ENCODE measurements around the gene WIZ. TPM values are rescaled to one million over a fixed set of nuclear protein-coding genes. Genes with fewer than 3 reads are reported as not detected.
"Not testable (repeated sequence)": the region's sequence is repeated elsewhere in the genome, so short reads cannot be mapped to it uniquely, and the experiment has no call there.

WIZ gene
- total RNA-seq, 4 donors from 2014 or later, result 39.1 to 44.9 (median 41.0) TPM

DNA sequence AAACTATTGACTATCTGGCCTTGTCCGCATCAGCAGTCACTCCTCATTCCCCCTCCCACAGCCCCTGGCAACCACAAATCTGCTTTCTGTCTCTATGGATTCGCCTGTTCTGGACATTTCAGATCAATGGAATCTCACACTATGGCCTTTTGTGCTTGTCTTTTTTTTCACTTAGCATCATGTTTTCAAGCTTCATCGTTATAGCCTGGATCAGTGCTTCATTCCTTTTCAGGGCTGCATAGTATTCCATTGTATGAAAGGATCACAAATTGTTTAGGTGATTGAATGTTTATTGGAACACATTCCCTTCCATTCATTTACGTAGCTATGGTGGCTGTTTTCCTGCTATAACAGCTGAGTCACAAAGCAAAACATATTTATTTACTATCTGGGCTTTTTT is 37.3 kb upstream of the WIZ start:
- Histone ChIP-seq H3K27me3 (no peaks in the 10 kb centered on the region), H3K4me3 (no peak overlapping the region), H3K36me3 (no peaks in the 10 kb centered on the region), H3K27ac (no peak overlapping the region), H3K4me1 (no peaks in the 10 kb centered on the region), H3K9me3 (no peaks in the 10 kb centered on the region)
- TF ChIP-seq, protein P1, sequence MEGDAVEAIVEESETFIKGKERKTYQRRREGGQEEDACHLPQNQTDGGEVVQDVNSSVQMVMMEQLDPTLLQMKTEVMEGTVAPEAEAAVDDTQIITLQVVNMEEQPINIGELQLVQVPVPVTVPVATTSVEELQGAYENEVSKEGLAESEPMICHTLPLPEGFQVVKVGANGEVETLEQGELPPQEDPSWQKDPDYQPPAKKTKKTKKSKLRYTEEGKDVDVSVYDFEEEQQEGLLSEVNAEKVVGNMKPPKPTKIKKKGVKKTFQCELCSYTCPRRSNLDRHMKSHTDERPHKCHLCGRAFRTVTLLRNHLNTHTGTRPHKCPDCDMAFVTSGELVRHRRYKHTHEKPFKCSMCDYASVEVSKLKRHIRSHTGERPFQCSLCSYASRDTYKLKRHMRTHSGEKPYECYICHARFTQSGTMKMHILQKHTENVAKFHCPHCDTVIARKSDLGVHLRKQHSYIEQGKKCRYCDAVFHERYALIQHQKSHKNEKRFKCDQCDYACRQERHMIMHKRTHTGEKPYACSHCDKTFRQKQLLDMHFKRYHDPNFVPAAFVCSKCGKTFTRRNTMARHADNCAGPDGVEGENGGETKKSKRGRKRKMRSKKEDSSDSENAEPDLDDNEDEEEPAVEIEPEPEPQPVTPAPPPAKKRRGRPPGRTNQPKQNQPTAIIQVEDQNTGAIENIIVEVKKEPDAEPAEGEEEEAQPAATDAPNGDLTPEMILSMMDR (IDR thresholded peaks at IDR 0.05), result no peak
- TF ChIP-seq POLR2AphosphoS5 (IDR thresholded peaks at IDR 0.05) (no peak), POLR2A (IDR thresholded peaks at IDR 0.05) (no peak), EP300 (IDR thresholded peaks at IDR 0.05) (no peak)
- DNase-seq (ENCODE audit: low spot score in 2 of 2), result no peak
- 87% methylated on average over 4 of the region's 4 CpGs for WGBS

GRCh38 chr19:15485768-15486167 is 36.0 kb upstream of the WIZ start:
- H3K4me1 ChIP-seq; H3K36me3 ChIP-seq; H3K4me3 ChIP-seq; DNase-seq (ENCODE audit: low spot score in 2 of 2); H3K27me3 ChIP-seq; H3K9me3 ChIP-seq; H3K27ac ChIP-seq: not testable (repeated sequence)
- WGBS, result 59% methylated on average over 5 of the region's 5 CpGs

DNA sequence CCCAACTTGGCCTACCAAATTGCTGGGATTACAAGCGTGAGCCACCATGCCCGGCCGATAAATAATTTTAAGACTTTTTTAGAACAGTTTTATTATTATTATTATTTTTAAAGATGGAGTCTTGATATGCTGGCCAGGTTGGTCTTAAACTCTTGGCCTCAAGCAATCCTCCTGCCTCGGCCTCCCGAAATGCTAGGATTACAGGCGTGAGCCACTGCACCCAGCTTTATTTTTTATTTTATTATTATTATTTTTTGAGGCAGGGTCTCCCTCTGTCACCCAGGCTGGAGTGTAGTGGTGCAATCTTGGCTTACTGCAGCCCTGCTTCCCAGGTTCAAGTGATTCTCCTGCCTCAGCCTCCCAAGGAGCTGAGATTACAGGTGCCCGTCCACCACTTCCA is 31.2 kb upstream of the WIZ start:
- H3K4me3 ChIP-seq; H3K4me1 ChIP-seq; DNase-seq (ENCODE audit: low spot score in 2 of 2); H3K9me3 ChIP-seq; H3K36me3 ChIP-seq; H3K27me3 ChIP-seq; H3K27ac ChIP-seq: not testable (repeated sequence)
- WGBS, result 88% methylated on average over 7 of the region's 7 CpGs

DNA sequence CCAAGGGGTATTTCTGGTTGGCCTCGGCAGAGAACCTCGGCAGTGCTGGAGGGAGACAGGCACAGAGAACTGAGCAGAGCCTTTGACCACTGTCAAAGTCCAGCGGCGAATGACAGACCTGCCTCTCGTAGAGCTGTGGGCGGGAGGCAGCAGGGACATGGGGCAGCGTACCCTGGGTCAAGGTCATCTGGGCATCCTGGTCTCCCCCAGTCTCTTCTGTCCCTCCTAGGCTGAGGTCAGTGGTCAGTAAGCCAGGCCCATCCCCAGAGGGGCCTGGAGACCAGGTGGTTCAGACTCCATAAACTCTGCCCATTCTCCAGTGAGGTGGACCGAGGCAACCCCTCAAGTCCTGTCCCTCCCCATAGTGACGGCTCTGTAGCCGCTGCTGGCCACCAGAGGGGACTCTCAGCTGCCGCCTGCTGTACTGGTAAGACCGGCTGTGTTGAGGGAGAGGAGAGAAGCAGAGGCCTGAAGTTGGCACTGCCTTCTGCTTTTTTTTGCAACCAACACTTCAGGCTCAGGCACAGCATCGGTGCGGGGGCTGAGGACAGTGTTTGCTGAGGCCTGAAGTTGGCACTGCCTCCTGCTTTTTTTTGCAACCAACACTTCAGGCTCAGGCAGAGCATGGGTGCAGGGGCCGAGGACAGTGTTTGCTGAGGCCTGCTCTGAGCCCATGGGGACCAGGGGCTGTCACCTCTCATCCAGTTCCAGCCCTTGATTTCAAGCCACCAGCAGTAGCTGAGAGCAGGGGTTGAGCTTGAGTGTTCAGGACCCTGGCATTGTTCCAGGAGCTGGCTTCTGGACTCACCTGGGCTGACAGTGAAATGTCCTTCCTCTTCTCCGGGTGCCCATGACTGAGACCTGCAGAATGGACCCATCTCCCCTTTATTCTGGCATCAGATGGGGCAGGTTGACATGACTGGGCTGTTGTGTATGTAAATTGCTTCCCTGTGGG is 29.9 kb upstream of the WIZ start, which contains the start of gene PGLYRP2:
Gene PGLYRP2 (minus strand): TSS at position 111 of the 955 bp plus-strand sequence. CDS start 130 bp downstream, outside the sequence.
- Histone ChIP-seq H3K27me3 (no peaks in the 10 kb centered on the region), H3K4me1 (no peaks in the 10 kb centered on the region), H3K9me3 (peaks cover 4% of the 10 kb centered on the region), H3K4me3 (no peak within 1 kb of the TSS), H3K36me3 (no peaks in the 10 kb centered on the region), H3K27ac (no peak within 1 kb of the TSS)
- 36% methylated on average over 11 of the region's 16 CpGs for WGBS
- TF ChIP-seq, protein P1 (IDR thresholded peaks at IDR 0.05), result peak in 1 of 2 donors; percentile 45
- TF ChIP-seq POLR2A (IDR thresholded peaks at IDR 0.05), result no peak
- no peak for TF ChIP-seq EP300 (IDR thresholded peaks at IDR 0.05)
- TF ChIP-seq POLR2AphosphoS5 (IDR thresholded peaks at IDR 0.05), result no peak
- DNase-seq (ENCODE audit: low spot score in 2 of 2), result no peak

- Histone ChIP-seq H3K36me3 (no peaks in the 10 kb centered on the region), H3K4me3 (no peak overlapping the region), H3K9me3 (peaks cover 4% of the 10 kb centered on the region), H3K27ac (no peak overlapping the region), H3K27me3 (peaks cover 6% of the 10 kb centered on the region), H3K4me1 (no peaks in the 10 kb centered on the region)
- no peak for TF ChIP-seq POLR2AphosphoS5 (IDR thresholded peaks at IDR 0.05)
- no peak for DNase-seq (ENCODE audit: low spot score in 2 of 2)
- 51% methylated on average over 4 of the region's 5 CpGs for WGBS
Measured at GRCh38 chr19:15476325-15476724, 26.6 kb upstream of the WIZ start.

DNA sequence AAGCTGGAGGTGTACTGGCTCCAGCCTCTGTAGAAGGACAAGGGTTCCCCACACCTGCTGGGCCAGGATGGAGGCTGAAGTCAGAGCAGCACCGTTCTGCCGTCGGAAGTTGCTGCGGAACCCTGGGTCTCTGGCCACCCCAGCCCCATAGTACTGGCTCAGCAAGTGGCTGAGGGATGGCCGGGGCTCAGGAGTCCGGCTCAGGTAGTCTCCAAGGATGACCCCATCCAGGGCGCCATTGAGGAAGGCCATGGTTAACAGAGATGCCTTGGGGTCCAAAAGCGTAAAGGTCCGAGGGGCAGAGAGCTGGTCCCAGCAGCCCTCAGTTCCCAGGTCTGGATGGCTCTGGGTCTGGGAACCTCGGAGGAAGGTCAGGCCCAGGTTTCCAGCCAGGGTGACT is 25.9 kb upstream of the WIZ start:
- Histone ChIP-seq H3K9me3 (peaks cover 4% of the 10 kb centered on the region), H3K4me3 (no peak overlapping the region), H3K27ac (no peak overlapping the region), H3K4me1 (no peaks in the 10 kb centered on the region), H3K36me3 (no peaks in the 10 kb centered on the region), H3K27me3 (peaks cover 12% of the 10 kb centered on the region)
- 97% methylated on average over 8 of the region's 10 CpGs for WGBS
- TF ChIP-seq POLR2A (IDR thresholded peaks at IDR 0.05), result no peak
- TF ChIP-seq, protein P1 (IDR thresholded peaks at IDR 0.05), result no peak
- TF ChIP-seq POLR2AphosphoS5 (IDR thresholded peaks at IDR 0.05), result no peak
- no peak for TF ChIP-seq EP300 (IDR thresholded peaks at IDR 0.05)
- no peak for DNase-seq (ENCODE audit: low spot score in 2 of 2)

All from suprapubic skin (tissue), 4 donors.